ENCODE measurements around the gene SLC35C1. TPM values are rescaled to one million over a fixed set of nuclear protein-coding genes. Genes with fewer than 3 reads are reported as not detected.

The SLC35C1 gene
- total and polyA plus RNA-seq, 2 donors (not counting 1 experiment from before 2014, with no cell fraction given), result 4.4 to 12.5 TPM

DNA sequence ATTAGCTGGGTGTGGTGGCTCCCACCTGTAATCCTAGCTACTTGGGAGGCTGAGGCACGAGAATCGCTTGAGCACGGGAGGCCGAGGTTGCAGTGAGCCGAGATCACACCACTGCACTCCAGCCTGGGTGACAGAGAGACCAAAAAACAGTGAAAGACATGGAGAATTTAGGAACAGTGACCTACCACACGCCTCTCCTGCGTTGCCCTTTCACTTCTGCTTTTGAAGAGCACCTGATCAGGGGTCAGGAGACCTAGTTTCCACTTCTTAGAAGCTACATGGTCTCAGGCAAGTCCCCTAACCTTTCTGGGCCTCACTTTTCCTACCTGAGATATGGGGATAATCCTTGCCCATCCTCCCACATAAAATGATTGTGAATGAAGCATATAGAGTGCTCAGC is 12.2 kb downstream of the SLC35C1 start:
- H3K9me3 Mint-ChIP-seq (ENCODE audit: insufficient read depth), result no peaks in the 10 kb centered on the region
- Histone ChIP-seq H3K27me3 (replicated peaks in 1 of 4; ENCODE audit: control extremely low read depth in 1 of 4, control insufficient read depth in 3 of 4, insufficient read depth in 4 of 4, low read length in 3 of 4) (no peaks in the 10 kb centered on the region), H3K4me1 (ENCODE audit: control insufficient read depth in 2 of 2, insufficient read depth in 2 of 2, low read length in 2 of 2) (peaks cover 19 to 33% of the 10 kb centered on the region in 2 donors), H3K79me2 (ENCODE audit: control insufficient read depth, insufficient read depth, low read length) (no peaks in the 10 kb centered on the region), H3K4me2 (replicated peaks; ENCODE audit: low read depth, low read length, poor library complexity, severe bottlenecking) (peak overlapping the region; percentile 19), H2AFZ (ENCODE audit: insufficient read depth, low read depth, low read length, poor library complexity, severe bottlenecking) (peak overlapping the region; percentile 44), H4K20me1 (ENCODE audit: control insufficient read depth, insufficient read depth, low read length, poor library complexity, severe bottlenecking) (no peaks in the 10 kb centered on the region), H3K36me3 (replicated peaks in 1 of 2; ENCODE audit: control extremely low read depth in 1 of 2, control insufficient read depth in 1 of 2, extremely low read depth in 1 of 2, insufficient read depth in 2 of 2, low read length in 1 of 2) (peaks cover 0 to 1% of the 10 kb centered on the region in 2 experiments), H3K4me3 (ENCODE audit: control extremely low read depth in 1 of 5, extremely low read depth in 1 of 5, insufficient read depth in 1 of 5, low read depth in 2 of 5, low read length in 4 of 5) (no peak overlapping the region), H3K9me3 (ENCODE audit: control extremely low read depth in 1 of 3, control insufficient read depth in 2 of 3, insufficient read depth in 1 of 3, low read length in 2 of 3) (peaks cover 0 to 4% (median 0%) of the 10 kb centered on the region in 3 donors), H3K9ac (ENCODE audit: low read length) (no peak overlapping the region), H3K27ac (ENCODE audit: low read length in 2 of 2) (peak overlapping the region; percentile 49 to 58)
- peak; percentile 72 for ATAC-seq (ENCODE audit: low read depth)
- ChIA-PET POLR2A (interaction anchor here (0.5 kb wide), 1 partner anchor 30 kb away, joined by 4 read pairs; the partner anchor contains the start of gene CRY2), CTCF (interaction anchor here (0.8 to 3.0 kb wide), 4 partner anchors 13 to 190 kb away, joined by 3 to 13 read pairs (median 8); partner anchors contain the start of gene SLC35C1)
- DNase-seq, result peak; percentile 80
- H3K27ac Mint-ChIP-seq, result peak overlapping the region; percentile 91
- H3K4me1 Mint-ChIP-seq, result peaks cover 35% of the 10 kb centered on the region
- 73% methylated on average over 7 of the region's 7 CpGs for WGBS (ENCODE audit: insufficient coverage)
- H3K27me3 Mint-ChIP-seq, result no peaks in the 10 kb centered on the region
- peak overlapping the region; percentile 64 for H3K4me3 Mint-ChIP-seq
- intact Hi-C loops (cut with micrococcal nuclease), result loop anchor here (1.0 kb wide), 1 partner anchor 12 kb away; the partner anchor contains the start of gene SLC35C1
- TF ChIP-seq EZH2 (IDR thresholded peaks at IDR 0.05; ENCODE audit: borderline replicate concordance, insufficient read depth, low read depth, low read length, poor library complexity, severe bottlenecking), result no peak
- TF ChIP-seq, protein P1, sequence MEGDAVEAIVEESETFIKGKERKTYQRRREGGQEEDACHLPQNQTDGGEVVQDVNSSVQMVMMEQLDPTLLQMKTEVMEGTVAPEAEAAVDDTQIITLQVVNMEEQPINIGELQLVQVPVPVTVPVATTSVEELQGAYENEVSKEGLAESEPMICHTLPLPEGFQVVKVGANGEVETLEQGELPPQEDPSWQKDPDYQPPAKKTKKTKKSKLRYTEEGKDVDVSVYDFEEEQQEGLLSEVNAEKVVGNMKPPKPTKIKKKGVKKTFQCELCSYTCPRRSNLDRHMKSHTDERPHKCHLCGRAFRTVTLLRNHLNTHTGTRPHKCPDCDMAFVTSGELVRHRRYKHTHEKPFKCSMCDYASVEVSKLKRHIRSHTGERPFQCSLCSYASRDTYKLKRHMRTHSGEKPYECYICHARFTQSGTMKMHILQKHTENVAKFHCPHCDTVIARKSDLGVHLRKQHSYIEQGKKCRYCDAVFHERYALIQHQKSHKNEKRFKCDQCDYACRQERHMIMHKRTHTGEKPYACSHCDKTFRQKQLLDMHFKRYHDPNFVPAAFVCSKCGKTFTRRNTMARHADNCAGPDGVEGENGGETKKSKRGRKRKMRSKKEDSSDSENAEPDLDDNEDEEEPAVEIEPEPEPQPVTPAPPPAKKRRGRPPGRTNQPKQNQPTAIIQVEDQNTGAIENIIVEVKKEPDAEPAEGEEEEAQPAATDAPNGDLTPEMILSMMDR (IDR thresholded peaks at IDR 0.05), result no peak

DNA sequence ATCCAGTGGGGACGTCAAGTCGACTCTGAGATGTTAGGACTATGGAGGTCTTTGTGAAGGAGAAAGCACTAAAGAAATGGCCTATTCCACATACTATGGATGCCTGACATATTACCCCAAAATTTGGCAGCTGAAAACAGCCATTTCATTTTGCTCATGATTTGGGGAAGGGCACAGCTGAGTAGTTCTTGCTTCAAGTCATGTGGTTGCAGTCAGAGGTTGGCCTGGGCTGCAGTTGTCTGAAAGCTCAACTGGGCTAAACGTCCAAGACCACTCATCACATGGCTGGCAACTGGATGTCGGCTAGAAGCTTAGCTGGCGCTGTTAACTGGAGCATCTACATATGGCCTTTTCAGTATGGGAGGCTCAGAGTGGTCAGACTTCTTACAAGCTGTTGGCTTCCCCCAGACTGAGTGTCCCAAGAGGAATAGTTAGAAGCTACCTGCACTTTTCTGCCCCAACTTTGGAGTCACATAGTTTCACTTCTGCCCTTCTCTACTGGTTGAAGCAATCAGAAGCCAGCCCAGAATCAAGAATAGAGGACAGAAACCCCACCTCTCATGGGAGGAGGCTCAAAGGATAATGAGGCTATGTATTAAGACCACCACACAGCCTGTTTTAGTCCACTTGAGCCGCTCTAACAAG is 14.1 kb downstream of the SLC35C1 start:
- no peaks in the 10 kb centered on the region for H3K27me3 ChIP-seq (replicated peaks in 1 of 4; ENCODE audit: control extremely low read depth in 1 of 4, control insufficient read depth in 3 of 4, insufficient read depth in 4 of 4, low read length in 3 of 4)
- no peaks in the 10 kb centered on the region for H3K79me2 ChIP-seq (ENCODE audit: control insufficient read depth, insufficient read depth, low read length)
- Mint-ChIP-seq H3K9me3 (ENCODE audit: insufficient read depth) (no peaks in the 10 kb centered on the region), H3K27me3 (no peaks in the 10 kb centered on the region), H3K4me3 (peak overlapping the region; percentile 24), H3K4me1 (peaks cover 41% of the 10 kb centered on the region), H3K27ac (peak overlapping the region; percentile 85)
- no peak overlapping the region for H3K4me3 ChIP-seq (ENCODE audit: control extremely low read depth in 1 of 5, extremely low read depth in 1 of 5, insufficient read depth in 1 of 5, low read depth in 2 of 5, low read length in 4 of 5)
- ATAC-seq (ENCODE audit: low read depth) (peak; percentile 69), DNase-seq (peak; percentile 47)
- no peak for TF ChIP-seq EZH2 (IDR thresholded peaks at IDR 0.05; ENCODE audit: borderline replicate concordance, insufficient read depth, low read depth, low read length, poor library complexity, severe bottlenecking)
- TF ChIP-seq, protein P1 (IDR thresholded peaks at IDR 0.05), result no peak
- H4K20me1 ChIP-seq (ENCODE audit: control insufficient read depth, insufficient read depth, low read length, poor library complexity, severe bottlenecking), result no peaks in the 10 kb centered on the region
- no peak overlapping the region for H3K4me2 ChIP-seq (replicated peaks; ENCODE audit: low read depth, low read length, poor library complexity, severe bottlenecking)
- H3K9me3 ChIP-seq (ENCODE audit: control extremely low read depth in 1 of 3, control insufficient read depth in 2 of 3, insufficient read depth in 1 of 3, low read length in 2 of 3), result peaks cover 0 to 4% (median 0%) of the 10 kb centered on the region in 3 donors
- peaks cover 19 to 33% of the 10 kb centered on the region in 2 donors for H3K4me1 ChIP-seq (ENCODE audit: control insufficient read depth in 2 of 2, insufficient read depth in 2 of 2, low read length in 2 of 2)
- H2AFZ ChIP-seq (ENCODE audit: insufficient read depth, low read depth, low read length, poor library complexity, severe bottlenecking), result no peak overlapping the region
- POLR2A ChIA-PET, result interaction anchor here (1.0 kb wide), 1 partner anchor 19 kb away, joined by 3 read pairs; no protein-coding TSS in a partner anchor
- 60% methylated on average over 3 of the region's 6 CpGs for WGBS (ENCODE audit: insufficient coverage)
- intact Hi-C loops (cut with micrococcal nuclease), result loop anchor here (1.0 kb wide), 1 partner anchor 24 kb away; no protein-coding TSS in a partner anchor
- H3K36me3 ChIP-seq (replicated peaks in 1 of 2; ENCODE audit: control extremely low read depth in 1 of 2, control insufficient read depth in 1 of 2, extremely low read depth in 1 of 2, insufficient read depth in 2 of 2, low read length in 1 of 2), result no peaks in the 10 kb centered on the region
- CTCF ChIA-PET, result interaction anchor here (1.1 to 1.3 kb wide), 2 partner anchors 24 to 47 kb away, joined by 4 to 9 read pairs; no protein-coding TSS in a partner anchor
- H3K27ac ChIP-seq (ENCODE audit: low read length in 2 of 2), result peak overlapping the region; percentile 36 to 60
- H3K9ac ChIP-seq (ENCODE audit: low read length), result no peak overlapping the region

Measured in B cell (primary cell).